ENCODE results near the gene PAX6.
"Not testable (repeated sequence)": the region's sequence is repeated elsewhere in the genome, so short reads cannot be mapped to it uniquely, and the experiment has no call there.

Gene PAX6

DNA sequence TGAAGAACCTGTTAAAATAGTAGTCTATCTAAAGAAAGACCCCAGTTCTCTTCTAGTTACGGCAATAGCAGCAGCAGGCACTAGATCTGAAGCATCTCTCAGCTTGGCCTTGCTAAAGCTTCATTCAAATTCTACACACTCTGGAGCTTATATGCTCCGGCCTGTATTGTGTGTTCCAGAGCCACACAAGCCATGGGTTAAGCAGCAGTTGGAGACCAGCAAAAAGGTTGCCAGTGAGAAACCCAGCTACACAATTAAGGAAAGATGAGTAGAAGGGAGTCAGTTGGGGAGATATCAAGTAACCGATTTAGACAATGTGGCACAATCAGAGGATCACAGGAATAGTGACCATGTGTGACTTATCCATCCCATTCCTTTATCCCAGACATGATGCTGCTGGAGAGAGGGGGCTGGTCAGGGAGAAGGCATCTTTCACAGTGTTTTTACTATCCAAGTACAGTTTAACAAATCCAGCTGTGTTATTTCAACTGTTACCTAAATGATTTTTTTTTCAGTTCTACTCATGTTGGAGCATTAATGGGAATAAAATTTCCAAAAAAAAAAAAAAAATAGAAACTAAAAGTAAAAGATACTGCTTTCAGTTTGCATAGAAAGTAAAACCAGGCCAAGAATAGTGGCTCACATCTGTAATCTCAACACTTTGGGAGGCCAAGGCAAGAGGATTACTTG is 41.0 kb downstream of the PAX6 start:
- no peak for DNase-seq (ENCODE audit: low read depth in 1 of 2, low spot score in 1 of 2)

DNA sequence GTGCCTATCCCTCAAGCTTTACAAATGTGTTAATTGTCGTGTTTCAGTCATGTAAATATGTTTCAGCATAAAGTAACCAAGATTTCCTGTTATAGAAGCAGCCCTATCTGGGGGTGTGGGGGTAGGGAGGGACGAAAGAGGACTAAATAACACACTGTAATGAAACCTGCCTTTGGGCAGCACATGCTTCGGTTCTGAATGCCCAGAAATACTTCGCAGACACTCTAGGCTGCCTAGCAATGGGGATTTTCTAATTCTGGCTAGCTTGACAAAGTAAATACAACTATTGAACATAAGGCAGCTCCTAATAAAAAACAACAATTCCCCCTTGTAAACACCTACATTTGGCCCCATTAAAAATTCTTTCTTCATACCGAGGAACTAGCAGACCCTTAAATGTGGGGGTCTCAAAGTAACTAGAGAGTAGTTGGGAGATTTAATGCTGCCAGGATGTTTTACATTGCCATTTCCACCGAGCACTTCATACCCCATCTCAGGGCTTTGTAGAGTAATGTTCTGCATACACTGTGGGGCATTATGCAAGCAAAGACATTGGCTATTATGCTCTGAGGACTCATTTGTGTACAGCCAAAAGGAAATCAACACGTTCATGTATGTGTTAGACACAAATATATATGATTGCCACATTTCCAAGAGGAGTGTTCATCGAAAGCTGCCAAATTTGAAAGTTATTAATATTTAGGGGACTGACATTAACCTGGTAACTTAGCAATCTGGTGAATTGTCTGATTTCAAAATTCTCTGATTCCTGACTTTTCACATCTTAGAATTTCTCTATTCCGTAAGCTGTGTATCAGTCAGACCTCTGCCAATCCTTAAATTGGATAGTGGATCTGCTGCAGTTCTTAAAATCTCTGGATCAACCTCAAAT is 42.1 kb downstream of the PAX6 start:
- DNase-seq (ENCODE audit: low read depth in 1 of 2, low spot score in 1 of 2) = no peak

DNA sequence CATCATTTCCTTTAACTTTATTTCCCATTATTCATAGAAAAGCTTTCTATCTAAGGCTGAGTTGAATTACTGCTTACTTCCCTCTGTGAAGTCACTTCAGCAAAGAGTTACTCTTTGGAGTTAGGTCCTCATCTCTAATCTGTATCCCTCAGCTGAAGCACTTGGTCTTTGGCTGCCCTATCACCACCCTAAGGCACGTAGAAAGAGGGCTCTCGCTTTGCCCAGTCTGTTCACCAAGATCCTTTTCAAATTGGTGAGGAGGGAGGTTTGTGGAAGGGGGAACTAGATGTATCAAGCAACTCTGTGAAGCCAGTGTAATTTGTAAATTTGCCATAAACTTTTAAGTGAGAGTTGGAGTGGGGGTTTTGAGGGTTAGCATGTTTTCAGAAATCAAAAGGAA is 43.4 kb downstream of the PAX6 start:
- DNase-seq (ENCODE audit: low read depth in 1 of 2, low spot score in 1 of 2) = no peak

DNA sequence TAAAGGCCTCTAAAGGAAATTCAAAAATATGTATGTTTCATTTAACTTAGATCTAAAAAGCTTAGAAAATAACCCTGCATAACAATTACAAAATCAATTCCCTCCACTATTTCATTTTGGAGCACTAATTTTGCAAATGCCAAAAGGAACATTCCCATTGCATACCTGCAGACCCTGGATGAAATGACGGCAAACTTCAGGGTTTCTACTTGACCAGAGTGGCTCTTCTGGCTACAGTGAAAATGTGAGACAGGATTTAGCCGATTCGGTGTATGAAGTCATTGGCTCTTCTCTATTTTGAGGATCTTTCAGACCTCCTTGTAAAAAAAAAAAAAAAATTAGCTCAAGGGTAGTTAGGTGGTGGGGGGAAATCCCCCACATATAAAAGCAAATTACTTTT is 44.1 kb downstream of the PAX6 start:
- no peak for DNase-seq (ENCODE audit: low read depth in 1 of 2, low spot score in 1 of 2)

DNA sequence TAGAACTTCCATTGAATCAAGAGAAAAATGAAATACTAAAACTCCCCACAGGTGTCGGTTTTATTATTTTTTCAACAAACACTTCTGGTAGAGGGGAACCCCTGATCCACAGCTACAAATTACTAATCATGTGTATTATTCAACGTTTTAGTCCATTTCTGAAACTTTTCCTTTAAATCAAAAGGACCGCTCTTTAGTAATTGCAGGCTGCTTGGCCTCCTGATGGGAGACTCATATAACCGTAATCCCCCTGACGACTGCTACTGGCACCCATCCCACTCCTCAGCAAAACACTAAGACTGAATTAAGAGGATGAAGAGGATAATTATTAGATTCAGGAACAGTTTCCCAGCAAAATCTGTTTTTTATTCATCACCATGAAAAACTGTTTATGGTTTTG is 46.4 kb downstream of the PAX6 start:
- DNase-seq (ENCODE audit: low read depth in 1 of 2, low spot score in 1 of 2) = no peak

DNA sequence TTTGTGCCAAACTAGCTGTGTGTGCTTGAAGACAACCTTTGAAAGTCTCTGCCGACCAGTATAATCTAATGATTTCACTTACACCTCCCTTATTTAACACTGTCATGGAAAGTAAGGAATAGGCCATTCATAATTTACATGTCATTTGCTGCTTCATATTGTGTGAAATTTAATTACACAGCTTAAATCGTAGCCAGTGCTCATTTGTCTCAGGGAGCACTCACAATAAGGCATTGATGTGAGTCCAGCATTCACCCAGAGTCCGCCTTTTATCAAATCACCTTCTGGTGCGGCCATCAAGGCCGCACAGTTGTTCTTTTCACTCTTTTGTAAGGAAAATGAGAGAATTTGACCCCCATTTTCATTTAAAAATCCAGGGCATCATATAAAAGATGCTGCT is 46.9 kb downstream of the PAX6 start:
- no peak for DNase-seq (ENCODE audit: low read depth in 1 of 2, low spot score in 1 of 2)

DNA sequence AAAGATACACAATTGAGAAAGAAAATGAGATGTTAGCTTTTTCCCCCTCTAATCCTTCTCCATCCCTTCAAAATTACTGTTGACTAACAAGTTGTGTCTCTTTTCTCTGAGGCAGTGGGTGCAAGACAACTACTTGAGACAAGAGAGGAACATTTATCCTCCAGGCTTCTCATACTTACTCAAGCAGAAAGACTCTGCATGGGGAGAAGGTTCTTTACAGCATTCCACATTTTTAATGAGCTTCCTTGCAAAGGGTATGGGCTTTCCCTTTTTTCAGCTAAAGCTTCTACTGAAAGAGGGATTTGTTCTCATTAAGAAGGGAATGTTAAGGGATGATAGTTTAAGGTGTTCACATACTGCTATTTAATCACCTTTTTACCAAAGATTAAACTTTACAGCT is 47.8 kb downstream of the PAX6 start:
- no peak for DNase-seq (ENCODE audit: low read depth in 1 of 2, low spot score in 1 of 2)

DNA sequence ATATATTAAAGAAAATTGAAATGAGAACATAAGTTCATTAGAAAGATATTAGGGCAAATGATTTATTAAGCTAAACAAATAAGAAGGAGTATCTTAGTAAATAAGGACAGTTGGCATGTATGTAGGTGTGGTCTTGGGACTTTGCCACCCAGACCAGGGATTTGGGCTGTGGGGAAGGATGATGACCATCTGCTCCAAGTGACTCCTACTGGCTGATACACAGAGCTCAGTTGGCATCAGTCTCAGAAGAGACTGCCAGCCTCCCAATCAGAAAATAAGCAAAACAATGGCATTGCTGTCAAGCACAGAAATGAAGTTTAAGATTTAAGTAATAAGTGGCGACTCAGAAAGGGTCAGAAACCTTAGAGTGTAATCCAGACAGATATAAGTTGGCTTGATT is 49.5 kb downstream of the PAX6 start:
- no peak for DNase-seq (ENCODE audit: low read depth in 1 of 2, low spot score in 1 of 2)

DNA sequence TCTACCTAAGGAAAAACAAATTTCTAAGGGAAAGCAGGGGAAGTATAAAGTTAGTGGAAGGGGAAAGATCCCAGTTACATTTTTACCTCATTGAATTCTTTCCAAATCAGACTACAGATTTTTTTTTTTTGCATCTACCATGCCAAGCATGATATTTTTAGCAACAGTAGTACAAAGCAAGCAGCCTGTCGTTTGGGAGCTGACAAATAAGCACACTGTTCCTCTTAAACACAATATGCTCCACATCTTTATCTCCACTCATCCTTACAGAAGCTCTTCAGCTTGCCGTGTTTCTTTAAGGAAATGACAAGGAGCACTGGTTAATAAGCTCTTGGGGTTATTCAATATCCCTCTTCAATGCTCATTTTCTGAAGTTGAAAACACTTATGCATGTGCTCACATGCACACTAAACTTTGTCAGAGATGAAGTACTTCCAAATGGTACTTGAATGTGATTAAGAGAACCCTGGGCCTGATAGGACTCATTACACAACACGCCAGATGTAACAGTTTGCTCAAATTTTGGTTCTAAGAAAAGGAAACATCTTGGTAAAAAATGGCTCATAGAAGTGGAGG is 53.8 kb downstream of the PAX6 start:
- DNase-seq (ENCODE audit: low read depth in 1 of 2, low spot score in 1 of 2) = no peak

DNA sequence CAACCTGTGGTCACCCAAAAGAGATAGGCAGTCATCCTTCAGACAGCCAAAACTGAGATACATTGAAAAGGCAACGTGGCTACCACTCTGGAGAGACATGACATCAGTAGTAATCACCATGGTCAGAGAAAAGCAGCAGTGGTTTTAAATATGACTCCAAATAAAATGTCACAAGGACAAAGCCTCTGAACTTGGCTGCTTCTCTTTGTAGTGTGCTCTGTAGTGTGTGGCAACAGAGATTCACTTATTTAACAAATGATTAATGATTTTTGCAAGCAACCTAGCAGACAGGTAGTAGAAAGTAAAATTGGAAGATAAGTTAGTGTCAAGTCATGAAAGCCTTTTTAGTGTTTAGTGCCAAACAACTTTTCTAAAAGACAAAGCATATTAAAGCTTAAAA is 63.5 kb downstream of the PAX6 start:
- no peak for DNase-seq (ENCODE audit: low read depth in 1 of 2, low spot score in 1 of 2)

DNA sequence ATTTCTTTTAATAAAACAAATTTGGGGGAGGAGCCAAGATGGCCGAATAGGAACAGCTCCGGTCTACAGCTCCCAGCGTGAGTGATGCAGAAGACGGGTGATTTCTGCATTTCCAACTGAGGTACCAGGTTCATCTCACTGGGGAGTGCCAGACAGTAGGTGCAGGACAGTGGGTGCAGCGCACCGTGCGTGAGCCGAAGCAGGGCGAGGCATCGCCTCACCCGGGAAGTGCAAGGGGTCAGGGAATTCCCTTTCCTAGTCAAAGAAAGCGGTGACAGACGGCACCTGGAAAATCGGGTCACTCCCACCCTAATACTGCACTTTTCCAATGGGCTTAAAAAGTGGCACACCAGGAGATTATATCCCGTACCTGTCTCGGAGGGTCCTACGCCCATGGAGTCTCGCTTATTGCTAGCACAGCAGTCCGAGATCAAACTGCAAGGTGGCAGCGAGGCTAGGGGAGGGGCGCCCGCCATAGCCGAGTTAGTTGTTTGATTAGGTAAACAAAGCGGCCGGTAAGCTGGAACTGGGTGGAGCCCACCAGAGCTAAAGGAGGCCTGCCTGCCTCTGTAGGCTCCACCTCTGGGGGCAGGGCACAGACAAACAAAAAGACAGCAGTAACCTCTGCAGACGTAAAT is 70.3 kb downstream of the PAX6 start:
- not testable (repeated sequence) for DNase-seq (ENCODE audit: low read depth in 1 of 2, low spot score in 1 of 2)

DNA sequence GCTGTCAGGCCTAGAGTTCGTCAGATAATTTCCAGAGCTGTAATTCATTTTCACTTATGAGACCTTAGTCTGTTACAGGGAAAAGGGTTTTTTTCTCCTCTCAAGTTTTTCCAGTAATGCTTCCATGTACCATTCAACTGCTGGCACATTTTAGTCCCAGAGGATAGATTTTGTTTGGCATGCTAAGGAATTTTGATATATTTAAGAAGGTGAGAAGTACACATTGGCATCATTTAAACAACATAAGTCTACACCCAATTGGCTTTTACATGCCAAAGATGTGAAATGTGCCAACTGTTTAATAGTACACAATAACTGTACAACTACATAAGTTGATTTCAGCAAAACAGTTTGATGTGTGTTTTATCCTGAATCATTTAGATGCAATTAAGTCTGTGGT is 71.0 kb downstream of the PAX6 start:
- no peak for DNase-seq (ENCODE audit: low read depth in 1 of 2, low spot score in 1 of 2)
